ENCODE results near the gene CLEC2B.
"Not testable (repeated sequence)": the region's sequence is repeated elsewhere in the genome, so short reads cannot be mapped to it uniquely, and the experiment has no call there.

Gene CLEC2B

DNA sequence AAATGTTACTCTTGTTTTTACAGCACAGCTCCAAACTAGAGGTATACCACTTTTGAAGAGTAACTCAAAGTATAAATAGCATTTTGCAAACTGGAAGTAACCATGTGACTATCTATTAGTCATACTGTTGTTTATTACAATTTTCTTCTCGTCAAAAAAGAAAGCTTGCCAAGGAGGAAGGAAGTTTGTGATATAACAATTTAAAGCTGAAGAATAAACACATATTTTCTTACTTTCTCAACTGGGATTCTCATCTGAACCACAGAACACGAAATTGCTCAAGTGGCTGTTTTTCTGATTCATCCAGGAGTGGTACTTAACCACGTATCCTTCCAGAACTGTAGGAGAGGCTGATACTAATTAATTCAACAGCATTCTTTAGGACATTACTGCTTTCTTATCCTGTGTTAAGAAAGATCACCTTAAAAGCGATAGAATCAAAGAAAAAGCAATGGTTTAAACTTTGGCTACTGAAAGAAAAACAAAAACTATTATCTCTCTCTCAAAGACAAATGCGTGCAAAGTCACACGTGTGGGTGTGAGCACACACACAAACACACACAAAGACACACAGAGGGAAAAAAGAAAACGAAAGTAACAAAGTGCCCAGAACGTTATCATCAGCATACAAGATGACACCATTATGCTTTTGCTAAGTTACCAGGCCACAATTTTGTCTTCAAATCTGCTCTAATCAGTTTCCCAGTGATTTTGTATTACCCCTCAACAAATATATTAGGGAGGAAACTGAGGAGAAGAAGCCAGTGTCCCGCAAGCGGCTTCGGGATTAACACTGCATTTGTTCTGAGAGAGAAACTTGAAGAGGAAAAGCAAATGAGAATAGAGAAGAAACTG is at the start of gene CLEC2B:
CLEC2B (minus strand) TSS at position 48 of the 855 bp plus-strand sequence.
- peak; percentile 80 for DNase-seq (ENCODE audit: low read depth)

GRCh38 chr12:9911708-9912107 is 42.6 kb upstream of the CLEC2B start:
- DNase-seq (ENCODE audit: low read depth): no peak

DNA sequence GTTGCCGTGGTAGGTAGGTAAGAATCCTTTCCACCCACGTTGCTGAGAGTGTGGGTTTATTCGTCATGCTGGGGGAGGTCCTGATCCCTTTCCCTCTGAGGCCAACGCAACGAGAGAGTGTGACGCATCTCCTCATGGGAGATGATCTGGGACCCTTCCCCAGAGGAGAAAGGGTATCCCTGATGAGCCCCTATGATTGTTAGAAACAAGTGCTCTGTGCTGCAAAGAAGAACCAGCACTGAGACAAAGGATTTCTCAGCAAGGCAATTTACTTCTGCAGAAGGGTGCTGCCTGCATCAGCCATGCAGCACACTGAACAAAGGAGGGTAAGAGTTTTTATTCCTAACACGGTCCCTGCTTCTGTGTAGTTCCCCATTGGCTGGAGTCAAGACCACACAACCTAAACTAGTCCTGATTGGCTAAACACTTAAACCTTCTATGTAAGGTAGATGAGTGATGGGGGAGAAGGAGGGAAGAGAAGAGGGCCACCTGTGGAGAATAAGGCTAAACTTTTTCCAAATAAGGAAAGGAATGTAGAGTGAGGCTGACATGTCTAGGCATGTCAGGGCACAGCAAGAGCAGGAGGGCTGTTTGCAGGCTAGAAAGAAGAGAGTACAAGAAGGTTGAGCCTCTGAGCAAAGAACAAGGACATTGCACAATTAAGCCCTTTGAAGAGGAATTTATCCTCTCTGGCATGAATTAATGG is 41.7 kb upstream of the CLEC2B start:
- DNase-seq (ENCODE audit: low read depth): no peak

- DNase-seq (ENCODE audit: low read depth): no peak
These were observed 40.6 kb upstream of the CLEC2B start for GRCh38 chr12:9909724-9910123.

- no peak for DNase-seq (ENCODE audit: low read depth)
These were observed 39.2 kb upstream of the CLEC2B start for GRCh38 chr12:9908350-9908749.

- DNase-seq (ENCODE audit: low read depth): no peak
These were observed 38.6 kb upstream of the CLEC2B start for GRCh38 chr12:9907769-9908168.

DNA sequence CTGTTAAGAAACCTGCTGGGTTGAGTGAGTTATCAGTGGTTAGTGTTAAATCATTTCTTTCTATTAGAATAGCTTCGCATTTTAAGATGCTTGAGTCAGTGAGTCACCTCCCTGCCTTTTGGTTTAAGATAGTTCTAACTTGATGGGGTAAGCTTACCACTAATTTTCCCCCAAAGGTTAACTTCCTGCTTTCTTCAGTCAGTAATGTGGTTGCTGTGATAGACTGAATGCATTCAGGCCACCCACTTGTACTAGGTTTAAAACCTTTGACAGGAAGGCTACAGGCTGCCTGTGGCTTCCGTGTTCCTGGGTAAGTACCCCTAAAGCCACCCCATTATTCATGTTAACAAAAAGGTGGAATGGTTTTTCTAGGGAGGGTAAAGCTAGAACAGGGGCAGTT is 37.7 kb upstream of the CLEC2B start:
- DNase-seq (ENCODE audit: low read depth): peak; percentile 7

DNA sequence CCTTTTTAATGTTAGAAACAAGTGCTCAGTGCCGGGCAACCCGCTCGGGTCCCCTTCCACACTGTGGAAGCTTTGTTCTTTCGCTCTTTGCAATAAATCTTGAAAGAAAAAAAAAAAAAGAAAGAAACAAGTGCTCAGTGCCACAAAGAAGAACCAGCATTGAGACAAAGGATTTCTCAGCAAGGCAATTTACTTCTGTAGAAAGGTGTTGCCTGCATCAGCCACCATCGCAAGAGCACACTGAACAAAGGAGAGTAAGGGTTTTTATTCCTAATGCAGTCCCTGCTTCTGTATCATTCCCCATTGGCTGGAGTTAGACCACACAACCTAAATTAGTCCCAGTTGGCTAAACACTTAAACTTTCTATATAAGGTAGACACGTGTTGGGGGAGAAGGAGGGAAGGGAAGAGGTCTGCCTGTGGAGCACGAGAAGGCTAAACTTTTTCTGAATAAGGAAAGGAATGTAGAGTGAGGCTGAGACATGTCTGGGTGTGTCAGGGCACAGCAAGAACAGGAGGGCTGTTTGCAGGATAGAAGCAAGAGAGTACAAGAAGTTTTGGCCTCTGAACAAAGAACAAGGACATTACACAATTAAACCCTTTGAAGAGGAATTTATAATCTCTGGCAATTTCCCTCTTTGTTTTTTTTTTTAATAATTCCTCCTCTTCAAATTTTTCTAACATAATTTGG is 33.5 kb upstream of the CLEC2B start:
- no peak for DNase-seq (ENCODE audit: low read depth)

GRCh38 chr12:9900930-9901329 is 31.8 kb upstream of the CLEC2B start:
- no peak for DNase-seq (ENCODE audit: low read depth)

- no peak for DNase-seq (ENCODE audit: low read depth)
These were observed 30.1 kb upstream of the CLEC2B start for GRCh38 chr12:9899209-9899608.

- DNase-seq (ENCODE audit: low read depth): no peak
These were observed 28.4 kb upstream of the CLEC2B start for GRCh38 chr12:9897535-9897934.

- no peak for DNase-seq (ENCODE audit: low read depth)
These were observed 26.2 kb upstream of the CLEC2B start for GRCh38 chr12:9895215-9895971.

GRCh38 chr12:9888665-9889273 is 19.6 kb upstream of the CLEC2B start:
- no peak for DNase-seq (ENCODE audit: low read depth)

GRCh38 chr12:9883175-9883574 is 14.0 kb upstream of the CLEC2B start:
- DNase-seq (ENCODE audit: low read depth): no peak

DNA sequence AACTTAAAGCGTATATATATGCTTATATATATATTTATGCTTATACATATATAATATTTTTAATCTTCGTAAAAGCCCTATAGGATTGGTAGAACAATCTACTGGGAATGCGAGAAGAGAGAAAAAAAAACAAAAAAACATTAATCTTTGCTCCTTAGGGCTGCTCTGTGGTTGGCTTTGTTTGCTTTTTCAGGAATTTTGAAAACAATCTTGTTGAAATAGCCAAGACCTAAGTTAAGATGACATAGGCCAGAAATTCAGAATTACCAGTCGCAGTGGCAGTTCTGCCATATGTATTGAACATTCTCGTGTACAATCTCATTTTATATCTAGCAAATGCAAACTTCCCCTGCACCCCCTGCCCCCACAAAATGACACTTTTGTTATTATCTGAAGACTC is 12.8 kb upstream of the CLEC2B start:
- no peak for DNase-seq (ENCODE audit: low read depth)

- no peak for DNase-seq (ENCODE audit: low read depth)
These were observed 12.1 kb upstream of the CLEC2B start, which contains the start of gene KLRF2 for GRCh38 chr12:9881246-9881645. Gene KLRF2 (plus strand): TSS chr12:9881489. CDS start chr12:9881596, 107 bp downstream.

DNA sequence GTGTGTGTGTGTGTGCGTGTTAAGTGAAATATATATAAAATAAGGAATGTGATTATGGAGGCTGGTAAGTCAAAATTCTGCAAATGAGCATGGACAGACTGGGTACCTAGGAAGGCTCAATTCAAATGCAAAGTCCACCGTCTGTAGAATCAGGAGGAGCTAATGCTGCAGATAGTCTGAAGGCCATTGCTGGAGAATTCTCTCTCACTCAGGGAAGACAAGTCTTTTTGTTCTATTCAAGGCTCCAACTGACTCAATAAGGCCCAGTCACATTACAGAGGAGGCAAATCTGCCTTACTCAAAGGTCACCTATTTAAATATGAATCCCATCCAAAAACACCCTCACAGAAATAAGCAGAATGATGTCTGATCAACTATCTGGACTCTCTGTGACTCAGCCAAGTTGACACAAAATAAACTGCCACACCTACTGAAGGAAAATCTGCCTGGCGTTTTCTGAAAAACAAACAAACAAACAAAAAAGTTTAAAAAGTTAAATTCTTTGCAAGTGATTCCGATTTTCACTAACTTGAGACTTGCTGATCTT is 11.5 kb upstream of the CLEC2B start:
- DNase-seq (ENCODE audit: low read depth): no peak

DNA sequence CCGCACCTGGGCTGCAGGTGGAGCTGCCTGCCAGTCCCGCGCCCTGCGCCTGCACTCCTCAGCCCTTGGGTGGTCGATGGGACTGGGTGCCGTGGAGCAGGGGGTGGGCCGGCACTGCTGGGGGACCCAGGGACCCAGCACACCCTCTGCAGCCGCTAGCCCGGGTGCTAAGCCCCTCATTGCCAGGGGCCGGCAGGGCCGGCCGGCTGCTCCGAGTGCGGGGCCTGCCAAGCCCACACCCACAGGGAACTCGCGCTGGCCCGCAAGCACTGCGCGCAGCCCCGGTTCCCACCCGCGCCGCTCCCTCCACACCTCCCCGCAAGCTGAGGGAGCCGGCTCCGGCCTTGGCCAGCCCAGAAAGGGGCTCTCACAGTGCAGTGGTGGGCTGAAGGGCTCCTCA is 7.0 kb upstream of the CLEC2B start:
- DNase-seq (ENCODE audit: low read depth): not testable (repeated sequence)

GRCh38 chr12:9872742-9873141 is 3.6 kb upstream of the CLEC2B start:
- DNase-seq (ENCODE audit: low read depth): no peak

DNA sequence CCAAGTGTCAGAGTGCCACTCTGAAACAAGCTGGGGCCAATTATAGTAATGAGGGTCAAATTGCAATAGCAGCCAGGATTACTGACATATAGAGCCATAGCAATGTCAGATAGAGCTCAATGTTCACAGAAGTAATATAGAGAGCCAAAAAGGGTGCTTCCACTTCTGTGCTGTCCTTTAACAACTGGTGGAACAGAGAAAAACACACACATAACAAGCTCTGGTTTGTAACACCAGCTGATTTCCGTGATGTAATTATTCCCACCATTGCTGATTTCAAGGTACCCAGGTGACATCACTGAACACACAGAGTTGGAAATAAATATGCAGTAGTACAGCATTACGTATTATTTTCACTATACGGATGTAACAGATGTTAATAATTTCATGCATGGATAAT is 3.0 kb upstream of the CLEC2B start:
- no peak for DNase-seq (ENCODE audit: low read depth)

GRCh38 chr12:9870286-9870866 is 1.2 kb upstream of the CLEC2B start:
- DNase-seq (ENCODE audit: low read depth): peak; percentile 8
